ENCODE results near the gene GOLT1B.

GRCh38 chr12:21551841-21552465 is 50.4 kb downstream of the GOLT1B start:
- no peak for TF ChIP-seq CTCF (IDR thresholded peaks at IDR 0.05; ENCODE audit: insufficient read depth, low read length, poor library complexity, severe bottlenecking)
- TF ChIP-seq EZH2phosphoT487 (conservative IDR thresholded peaks at IDR 0.05; ENCODE audit: low read length), result no peak
